Type B pancreatic cell (in vitro differentiated cells): ENCODE measurements around the gene IL20RA. TPM values are rescaled to one million over a fixed set of nuclear protein-coding genes. Genes with fewer than 3 reads are reported as not detected.

ENCODE experiments used
- DNase-seq: peaks from one replicate; pipeline ENCODE4 v3.0.0; 2021; ENCODE audit warnings: mixed read lengths; ENCODE audit not compliant: unreplicated experiment; ENCODE audit errors: extremely low spot score
- H3K27ac Mint-ChIP-seq: 2 replicates; pipeline ENCODE4 v1.8.0; 2021; ENCODE audit warnings: mild to moderate bottlenecking, mixed read lengths
- H3K27me3 Mint-ChIP-seq: 2 replicates; pipeline ENCODE4 v1.8.0; 2021; ENCODE audit warnings: mixed read lengths
- H3K36me3 Mint-ChIP-seq: 2 replicates; pipeline ENCODE4 v1.8.0; 2021; ENCODE audit warnings: mixed read lengths
- H3K4me1 Mint-ChIP-seq: one replicate; pipeline ENCODE4 v1.8.0; 2021; ENCODE audit warnings: mixed read lengths; ENCODE audit not compliant: unreplicated experiment
- H3K4me3 Mint-ChIP-seq: 2 replicates; pipeline ENCODE4 v1.8.0; 2021; ENCODE audit warnings: mild to moderate bottlenecking, mixed read lengths
- H3K9me3 Mint-ChIP-seq: 2 replicates; pipeline ENCODE4 v1.8.0; 2021; ENCODE audit warnings: mixed read lengths
- total RNA-seq: library from RNA; stranded (reverse); gene quantifications from 2 replicates; pipeline ENCODE4 v1.2.1, GENCODE V29; 2021; ENCODE audit warnings: low replicate concordance
- TF ChIP-seq, protein P1 (sequence below): fragments of 200-600 bp; sonication (generic); conservative IDR thresholded peaks from 2 replicates; pipeline ENCODE4 v1.5.0; 2021; ENCODE audit warnings: antibody characterized with exemption, mild to moderate bottlenecking

The IL20RA gene
- total RNA-seq, 1 donor from 2014 or later, result 1.7 TPM

DNA sequence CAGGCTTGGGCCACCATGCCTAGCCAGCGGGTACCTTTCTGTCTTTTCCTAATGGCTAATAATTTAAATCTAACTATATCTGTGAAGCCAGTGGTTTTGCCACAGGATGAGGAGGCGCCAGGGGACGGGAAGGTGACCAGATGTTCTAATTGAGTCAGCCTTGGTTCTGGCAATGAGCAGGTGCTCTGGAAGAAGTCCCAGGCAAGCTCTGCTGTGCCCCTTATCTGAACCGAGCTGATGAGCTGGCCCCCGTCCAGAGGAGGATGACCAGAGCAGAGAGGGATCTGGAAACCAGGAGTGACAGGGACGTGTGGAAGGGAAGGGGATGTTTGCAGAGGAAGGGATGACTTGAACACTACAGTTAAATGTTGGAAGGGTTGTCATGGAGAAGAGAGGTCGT, 75.9 kb downstream of the IL20RA start:
- H3K4me3 Mint-ChIP-seq, result no peak overlapping the region
- TF ChIP-seq, protein P1, sequence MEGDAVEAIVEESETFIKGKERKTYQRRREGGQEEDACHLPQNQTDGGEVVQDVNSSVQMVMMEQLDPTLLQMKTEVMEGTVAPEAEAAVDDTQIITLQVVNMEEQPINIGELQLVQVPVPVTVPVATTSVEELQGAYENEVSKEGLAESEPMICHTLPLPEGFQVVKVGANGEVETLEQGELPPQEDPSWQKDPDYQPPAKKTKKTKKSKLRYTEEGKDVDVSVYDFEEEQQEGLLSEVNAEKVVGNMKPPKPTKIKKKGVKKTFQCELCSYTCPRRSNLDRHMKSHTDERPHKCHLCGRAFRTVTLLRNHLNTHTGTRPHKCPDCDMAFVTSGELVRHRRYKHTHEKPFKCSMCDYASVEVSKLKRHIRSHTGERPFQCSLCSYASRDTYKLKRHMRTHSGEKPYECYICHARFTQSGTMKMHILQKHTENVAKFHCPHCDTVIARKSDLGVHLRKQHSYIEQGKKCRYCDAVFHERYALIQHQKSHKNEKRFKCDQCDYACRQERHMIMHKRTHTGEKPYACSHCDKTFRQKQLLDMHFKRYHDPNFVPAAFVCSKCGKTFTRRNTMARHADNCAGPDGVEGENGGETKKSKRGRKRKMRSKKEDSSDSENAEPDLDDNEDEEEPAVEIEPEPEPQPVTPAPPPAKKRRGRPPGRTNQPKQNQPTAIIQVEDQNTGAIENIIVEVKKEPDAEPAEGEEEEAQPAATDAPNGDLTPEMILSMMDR, result no peak
- no peaks in the 10 kb centered on the region for H3K4me1 Mint-ChIP-seq
- DNase-seq, result no peak
- peak overlapping the region; percentile 57 for H3K27ac Mint-ChIP-seq
- H3K9me3 Mint-ChIP-seq, result no peaks in the 10 kb centered on the region
- no peaks in the 10 kb centered on the region for H3K27me3 Mint-ChIP-seq
- H3K36me3 Mint-ChIP-seq, result no peaks in the 10 kb centered on the region

DNA sequence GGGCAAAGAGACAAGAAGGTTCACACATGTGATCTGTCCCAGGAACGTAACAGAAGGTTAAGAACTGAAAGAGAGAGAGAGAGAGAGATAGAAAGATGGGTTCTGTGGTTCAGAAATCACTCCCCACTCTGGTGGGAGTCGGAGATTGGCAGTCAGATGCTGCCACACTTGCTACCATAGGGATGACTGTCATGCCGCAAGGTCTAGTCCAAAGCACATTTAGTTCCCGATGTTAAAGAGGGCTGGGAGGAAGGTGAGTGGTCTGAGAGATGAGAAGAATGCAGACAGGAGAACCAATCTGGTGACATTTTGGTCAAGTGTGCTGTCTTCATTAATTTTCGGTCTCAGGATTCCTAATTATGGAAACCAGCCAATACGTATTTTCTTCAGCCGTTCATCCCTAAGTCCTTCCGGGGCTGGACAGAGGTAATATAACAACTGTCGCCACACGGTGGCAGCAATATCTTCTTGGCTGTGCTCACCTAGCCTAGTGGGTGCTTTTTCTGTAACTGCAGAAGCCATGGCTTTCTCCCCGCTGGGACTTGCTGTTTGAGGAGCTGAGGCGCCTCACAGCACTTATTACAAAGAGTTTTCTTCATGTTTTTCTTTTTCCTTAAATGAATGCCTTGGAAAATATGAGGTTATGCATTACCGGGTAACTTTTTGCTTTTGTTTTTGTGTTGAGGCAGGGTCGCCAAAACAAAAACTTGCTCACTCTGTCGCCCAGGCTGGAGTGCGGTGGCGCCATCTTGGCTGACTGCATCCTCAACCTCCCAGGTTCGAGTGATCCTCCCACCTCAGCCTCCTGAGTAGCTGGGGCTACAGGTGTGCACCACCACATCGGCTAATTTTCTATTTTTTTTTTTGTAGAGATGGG, 76.7 kb downstream of the IL20RA start:
- DNase-seq, result no peak
- H3K4me3 Mint-ChIP-seq, result no peak overlapping the region
- TF ChIP-seq, protein P1, result peak; percentile 82
- H3K27me3 Mint-ChIP-seq, result no peaks in the 10 kb centered on the region
- no peaks in the 10 kb centered on the region for H3K4me1 Mint-ChIP-seq
- no peaks in the 10 kb centered on the region for H3K36me3 Mint-ChIP-seq
- H3K27ac Mint-ChIP-seq, result no peak overlapping the region
- H3K9me3 Mint-ChIP-seq, result no peaks in the 10 kb centered on the region

DNA sequence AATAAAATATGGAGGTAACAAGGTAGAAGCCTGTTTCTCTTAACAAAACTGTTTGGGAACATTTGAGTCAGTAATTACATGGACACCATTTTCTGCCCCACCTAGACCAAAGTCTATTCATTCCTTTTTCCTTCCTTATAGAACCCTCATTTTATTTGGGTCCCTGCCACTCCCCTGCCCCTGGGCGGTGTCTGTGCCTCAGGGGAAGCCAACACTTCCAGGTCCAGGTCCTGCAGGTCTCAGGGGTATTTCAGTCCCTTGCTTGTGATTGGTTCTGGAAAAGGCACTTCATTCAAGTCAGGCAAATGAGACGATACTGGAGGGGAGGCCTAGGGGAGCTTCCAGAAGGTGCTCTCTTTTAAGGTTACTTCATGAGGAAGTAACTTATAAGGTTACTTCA, 80.4 kb downstream of the IL20RA start:
- Mint-ChIP-seq H3K27me3 (peaks cover under 1% of the 10 kb centered on the region), H3K36me3 (no peaks in the 10 kb centered on the region), H3K4me1 (peaks cover 8% of the 10 kb centered on the region), H3K27ac (no peak overlapping the region), H3K9me3 (no peaks in the 10 kb centered on the region), H3K4me3 (no peak overlapping the region)
- TF ChIP-seq, protein P1, result no peak
- DNase-seq, result no peak

DNA sequence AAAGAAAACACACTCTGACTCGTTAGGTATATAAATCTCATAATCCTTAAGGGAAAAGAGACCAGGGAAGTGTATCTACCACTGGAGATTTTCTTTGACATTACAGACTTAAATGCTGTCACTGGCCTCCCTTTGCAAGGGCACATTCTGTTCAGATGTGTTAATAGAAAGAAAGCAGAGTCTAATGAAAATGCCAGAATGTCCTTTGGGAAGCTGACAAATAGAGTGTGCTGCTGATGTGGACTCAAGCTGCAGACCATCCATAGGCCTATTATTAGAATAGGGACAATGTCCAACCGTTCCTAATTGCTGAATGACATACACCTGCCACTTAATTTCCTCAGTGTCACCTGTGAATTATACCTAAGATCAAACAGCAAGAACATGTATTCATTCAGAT, 81.5 kb downstream of the IL20RA start:
- TF ChIP-seq, protein P1, result no peak
- H3K27ac Mint-ChIP-seq, result no peak overlapping the region
- DNase-seq, result no peak
- H3K4me1 Mint-ChIP-seq, result peaks cover 13% of the 10 kb centered on the region
- no peak overlapping the region for H3K4me3 Mint-ChIP-seq
- H3K36me3 Mint-ChIP-seq, result no peaks in the 10 kb centered on the region
- H3K9me3 Mint-ChIP-seq, result no peaks in the 10 kb centered on the region
- peaks cover 3% of the 10 kb centered on the region for H3K27me3 Mint-ChIP-seq

DNA sequence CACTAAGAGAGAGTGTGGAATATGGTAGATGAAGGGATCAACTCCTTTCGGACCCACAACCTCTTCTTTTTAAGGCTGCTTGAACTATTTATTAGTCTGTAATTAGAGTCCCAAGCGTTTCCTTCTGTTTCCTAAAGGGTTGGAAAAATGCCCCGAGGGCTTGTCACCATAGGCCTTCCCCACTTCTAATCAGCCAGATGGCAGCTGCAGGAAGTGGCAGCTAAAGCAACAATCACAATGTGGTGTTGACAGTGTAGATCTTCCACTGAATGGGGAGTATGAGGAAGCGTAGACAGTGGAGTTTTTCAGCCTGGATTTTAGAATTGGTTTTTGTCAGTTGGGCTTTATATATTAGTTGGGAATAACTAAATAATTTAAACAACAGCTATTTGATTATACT, 82.1 kb downstream of the IL20RA start:
- Mint-ChIP-seq H3K36me3 (no peaks in the 10 kb centered on the region), H3K4me1 (peaks cover 13% of the 10 kb centered on the region), H3K9me3 (no peaks in the 10 kb centered on the region), H3K27me3 (peaks cover 3% of the 10 kb centered on the region), H3K27ac (no peak overlapping the region), H3K4me3 (no peak overlapping the region)
- TF ChIP-seq, protein P1, result no peak
- no peak for DNase-seq
